ENCODE results near the gene SHMT2.

- no peak for TF ChIP-seq POLR2A (IDR thresholded peaks at IDR 0.05)
- TF ChIP-seq CTCF (IDR thresholded peaks at IDR 0.05): no peak
Observed at GRCh38 chr12:57233357-57234232, 4.1 kb downstream of the SHMT2 start.

All from uterus (tissue), 2 donors.